Measurements from ENCODE around the gene DDX23.

- TF ChIP-seq EZH2 (IDR thresholded peaks at IDR 0.05), result no peak
- TF ChIP-seq POLR2AphosphoS5 (IDR thresholded peaks at IDR 0.05; ENCODE audit: borderline replicate concordance, low read depth, low read length), result no peak
Measured at GRCh38 chr12:48866052-48866711, 14.2 kb upstream of the DDX23 start.
